ENCODE data around the gene ZNF366.

The ZNF366 gene, protein sequence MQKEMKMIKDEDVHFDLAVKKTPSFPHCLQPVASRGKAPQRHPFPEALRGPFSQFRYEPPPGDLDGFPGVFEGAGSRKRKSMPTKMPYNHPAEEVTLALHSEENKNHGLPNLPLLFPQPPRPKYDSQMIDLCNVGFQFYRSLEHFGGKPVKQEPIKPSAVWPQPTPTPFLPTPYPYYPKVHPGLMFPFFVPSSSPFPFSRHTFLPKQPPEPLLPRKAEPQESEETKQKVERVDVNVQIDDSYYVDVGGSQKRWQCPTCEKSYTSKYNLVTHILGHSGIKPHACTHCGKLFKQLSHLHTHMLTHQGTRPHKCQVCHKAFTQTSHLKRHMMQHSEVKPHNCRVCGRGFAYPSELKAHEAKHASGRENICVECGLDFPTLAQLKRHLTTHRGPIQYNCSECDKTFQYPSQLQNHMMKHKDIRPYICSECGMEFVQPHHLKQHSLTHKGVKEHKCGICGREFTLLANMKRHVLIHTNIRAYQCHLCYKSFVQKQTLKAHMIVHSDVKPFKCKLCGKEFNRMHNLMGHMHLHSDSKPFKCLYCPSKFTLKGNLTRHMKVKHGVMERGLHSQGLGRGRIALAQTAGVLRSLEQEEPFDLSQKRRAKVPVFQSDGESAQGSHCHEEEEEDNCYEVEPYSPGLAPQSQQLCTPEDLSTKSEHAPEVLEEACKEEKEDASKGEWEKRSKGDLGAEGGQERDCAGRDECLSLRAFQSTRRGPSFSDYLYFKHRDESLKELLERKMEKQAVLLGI

DNA sequence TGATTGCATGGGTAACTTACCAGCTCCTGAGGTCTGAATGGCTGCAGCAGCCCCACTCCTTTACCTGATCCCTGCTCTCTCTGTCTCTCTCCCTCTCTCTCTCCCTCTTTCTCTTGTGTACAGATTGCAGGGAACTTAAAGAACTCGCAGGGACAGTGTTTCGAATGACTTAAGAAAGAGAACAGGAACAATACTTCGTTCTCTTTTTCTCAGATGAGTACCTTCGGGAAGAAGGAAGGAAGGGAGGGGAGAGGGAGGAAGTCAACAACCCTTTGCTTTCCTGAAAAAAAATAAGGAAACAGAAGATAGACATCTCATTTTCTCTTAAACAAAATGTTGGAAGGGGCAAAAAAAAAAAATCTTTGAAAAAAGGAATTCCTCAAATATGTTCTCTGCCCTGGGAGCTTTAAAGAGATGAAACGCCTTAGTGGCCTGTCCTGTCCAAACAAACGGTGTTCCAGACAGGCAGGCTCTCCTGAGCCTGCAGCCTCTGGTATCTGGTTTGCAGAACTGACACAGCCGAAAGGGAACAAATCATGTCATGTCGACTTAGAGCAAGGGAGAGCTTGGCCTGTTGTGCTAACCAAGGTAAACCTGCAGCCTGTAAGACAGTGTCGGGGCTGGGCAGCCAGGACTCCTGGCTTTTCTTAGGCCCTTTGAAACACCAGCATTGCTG is at the start of gene ZNF366:
ZNF366 (minus strand) TSS at position 180 of the 676 bp plus-strand sequence. CDS start 45,914 bp downstream, outside the sequence.
- DNase-seq: no peak
- ATAC-seq: no peak

GRCh38 chr5:72556351-72557166 is 49.3 kb upstream of the ZNF366 start:
- ATAC-seq: peak; percentile 73
- peak; percentile 52 for DNase-seq

- DNase-seq (no peak), ATAC-seq (no peak)
Measured at GRCh38 chr5:72555871-72556270, 48.7 kb upstream of the ZNF366 start.

GRCh38 chr5:72554897-72555296 is 47.7 kb upstream of the ZNF366 start:
- DNase-seq: no peak
- ATAC-seq: no peak

- ATAC-seq (no peak), DNase-seq (no peak)
Measured at GRCh38 chr5:72552041-72552557, 44.9 kb upstream of the ZNF366 start.

- no peak for ATAC-seq
Measured at GRCh38 chr5:72550595-72550994, 43.4 kb upstream of the ZNF366 start.

DNA sequence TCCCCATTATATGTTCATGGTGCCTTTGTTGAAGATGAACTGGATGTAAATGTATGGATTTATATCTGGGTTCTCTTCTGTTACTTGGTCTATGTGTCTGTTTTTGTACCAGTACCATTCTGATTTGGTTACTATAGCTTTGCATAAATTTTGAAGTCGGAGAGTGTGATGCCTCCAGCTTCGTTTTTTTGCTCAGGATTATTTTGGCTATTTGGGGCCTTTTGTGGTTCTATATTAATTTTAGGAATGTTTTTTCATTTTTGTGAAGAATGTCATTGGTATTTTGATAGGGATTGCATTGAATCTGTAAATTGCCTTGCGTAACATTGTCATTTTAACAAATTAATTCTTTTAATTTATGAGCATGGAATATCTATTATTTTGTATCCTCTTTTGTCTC is 36.6 kb upstream of the ZNF366 start:
- ATAC-seq: no peak

More at GRCh38 chr5:72550595-72550994, 43.4 kb upstream of the ZNF366 start:
- no peak for DNase-seq

DNA sequence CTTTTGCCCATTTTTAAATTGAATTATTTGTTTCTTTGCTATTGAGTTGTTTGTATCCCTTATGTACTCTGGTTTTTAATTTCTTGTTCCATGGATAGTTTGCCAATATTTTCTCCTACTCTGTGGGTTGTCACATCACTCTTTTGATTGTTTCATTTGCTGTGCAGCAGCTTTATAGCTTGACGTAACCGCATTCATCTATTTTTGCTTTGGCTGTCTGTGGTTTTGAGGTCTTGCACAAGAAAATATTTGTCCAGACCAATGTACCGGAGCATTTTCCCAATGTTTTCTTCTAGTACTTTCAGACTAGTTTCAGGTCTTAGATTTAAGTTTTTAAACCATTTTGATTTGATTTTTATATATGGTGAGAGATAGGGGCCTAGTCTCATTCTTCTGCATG is 36.2 kb upstream of the ZNF366 start:
- ATAC-seq (no peak), DNase-seq (no peak)

More for the DNA sequence above, 36.6 kb upstream of the ZNF366 start:
- no peak for DNase-seq

- no peak for ATAC-seq
- DNase-seq: no peak
Measured at GRCh38 chr5:72542695-72543094, 35.5 kb upstream of the ZNF366 start.

- ATAC-seq: no peak
- no peak for DNase-seq
Measured at GRCh38 chr5:72541501-72542225, 34.5 kb upstream of the ZNF366 start.

DNA sequence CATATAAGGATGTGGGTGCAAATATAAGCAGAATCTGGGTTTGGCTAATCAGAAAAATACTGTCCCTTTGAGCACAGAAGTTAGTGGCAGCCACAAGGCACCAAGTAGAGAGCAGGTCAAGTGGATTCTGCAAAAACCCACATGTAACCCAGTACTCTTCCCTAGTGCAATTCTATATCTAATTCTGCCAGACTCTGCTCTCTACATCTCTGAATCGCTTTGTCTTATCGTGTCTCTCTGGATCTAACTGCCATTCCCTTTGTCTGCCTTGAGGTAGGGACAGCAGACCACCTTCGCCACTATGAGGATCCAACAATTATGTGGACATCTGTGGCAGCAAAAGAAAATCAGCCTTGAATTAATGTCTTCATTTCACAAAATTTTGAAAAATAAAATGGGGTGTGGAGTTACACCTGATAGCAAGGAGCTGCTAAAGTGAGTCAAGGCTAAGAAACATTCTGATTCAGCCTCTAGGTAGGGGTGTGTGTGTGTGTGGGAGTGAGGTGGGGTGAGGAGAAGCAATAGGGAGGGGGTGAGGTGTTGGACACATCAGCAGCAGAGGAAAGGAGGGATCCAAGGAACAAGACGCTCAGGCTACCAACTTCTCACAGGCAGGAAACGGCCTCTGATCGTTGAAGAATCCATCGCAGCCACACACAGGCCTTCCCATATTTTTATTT is 33.7 kb upstream of the ZNF366 start:
- ATAC-seq: no peak
- no peak for DNase-seq

- DNase-seq (no peak), ATAC-seq (no peak)
Measured at GRCh38 chr5:72539726-72540125, 32.5 kb upstream of the ZNF366 start.

GRCh38 chr5:72539038-72539437 is 31.8 kb upstream of the ZNF366 start:
- DNase-seq (no peak), ATAC-seq (no peak)

- ATAC-seq: no peak
- no peak for DNase-seq
Measured at GRCh38 chr5:72537166-72537565, 30.0 kb upstream of the ZNF366 start.

GRCh38 chr5:72531496-72532190 is 24.4 kb upstream of the ZNF366 start:
- DNase-seq: no peak
- no peak for ATAC-seq

GRCh38 chr5:72530196-72530595 is 23.0 kb upstream of the ZNF366 start:
- ATAC-seq (no peak), DNase-seq (no peak)

GRCh38 chr5:72529383-72529782 is 22.2 kb upstream of the ZNF366 start:
- no peak for DNase-seq
- no peak for ATAC-seq

DNA sequence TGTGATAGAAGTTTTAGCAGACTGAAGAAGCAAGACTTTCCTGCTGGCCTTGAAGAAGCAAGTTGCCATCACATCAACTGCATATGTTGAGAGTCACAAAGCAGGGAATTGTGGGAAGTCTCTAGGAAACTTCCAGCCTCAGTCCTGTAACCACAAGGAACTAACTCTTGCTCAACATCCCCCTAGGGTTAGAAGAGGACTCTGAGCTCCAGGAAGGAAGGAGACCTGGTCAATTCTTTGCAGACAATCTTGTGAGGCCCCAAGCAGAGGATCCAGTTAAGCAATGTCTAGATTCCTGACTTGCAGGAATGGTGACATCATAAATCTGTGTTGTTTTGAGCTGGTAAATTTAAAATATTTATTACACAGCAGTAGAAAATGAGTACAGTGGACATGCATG is 18.6 kb upstream of the ZNF366 start:
- no peak for ATAC-seq
- DNase-seq: no peak

DNA sequence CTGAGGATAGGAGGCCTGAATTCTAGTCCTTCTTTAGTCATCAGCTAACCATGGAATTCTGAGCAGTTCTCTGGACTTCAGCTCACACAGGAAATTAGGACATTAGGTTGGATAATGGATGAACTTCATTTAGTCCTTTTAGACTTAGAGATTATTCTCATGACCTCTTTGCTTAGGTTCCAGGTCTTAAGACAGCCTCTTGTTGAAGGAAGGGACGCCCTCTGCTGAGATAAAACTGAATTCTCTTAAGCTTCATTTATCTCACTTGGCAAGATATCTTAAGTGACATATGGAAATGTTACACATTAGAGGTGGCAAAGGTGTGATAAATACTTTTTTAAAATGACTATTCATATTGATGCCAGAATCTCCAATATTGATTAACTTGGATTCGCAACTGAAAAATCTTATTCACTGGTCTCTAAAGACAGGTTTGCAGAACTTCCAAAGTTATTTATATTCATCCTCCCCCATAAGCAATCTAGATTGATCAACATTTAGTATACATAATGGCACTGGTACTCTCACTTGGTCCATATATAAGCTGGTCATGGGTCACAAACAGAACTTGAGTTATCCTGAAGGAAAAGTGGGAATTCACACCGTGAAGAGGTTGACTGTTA is 16.9 kb upstream of the ZNF366 start:
- ATAC-seq (no peak), DNase-seq (no peak)
